WTC11 (cell line): ENCODE data around the gene FILIP1L. TPM values are rescaled to one million over a fixed set of nuclear protein-coding genes. Genes with fewer than 3 reads are reported as not detected.

Experiments used
- ATAC-seq: fragments of 200-7000 bp; cut with Tn5 transposase; 2 replicates; pipeline ENCODE4 v1.10.0; 2021; ENCODE audit warnings: mild to moderate bottlenecking, moderate library complexity
- CTCF ChIA-PET: fragments of 300-600 bp; sonication (Branson Sonifier 250); formaldehyde crosslinking; loops from one replicate; lab custom pipeline; 2021; ENCODE audit warnings: antibody characterized with exemption; lab: Charles Lee
- POLR2A ChIA-PET: fragments of 350-600 bp; sonication (Branson Sonifier 250); formaldehyde crosslinking; loops from one replicate; lab custom pipeline; 2021; ENCODE audit warnings: antibody characterized with exemption; lab: Charles Lee
- DNase-seq: peaks from one replicate; pipeline ENCODE4 v3.0.0; 2021; ENCODE audit warnings: low spot score
- H3K27ac Mint-ChIP-seq: 2 replicates; pipeline ENCODE4 v1.8.0; 2021; ENCODE audit warnings: mixed read lengths
- H3K27me3 Mint-ChIP-seq: 2 replicates; pipeline ENCODE4 v1.8.0; 2021; ENCODE audit warnings: low read depth, mild to moderate bottlenecking, moderate library complexity, mixed read lengths
- H3K36me3 Mint-ChIP-seq: 2 replicates; pipeline ENCODE4 v1.8.0; 2021; ENCODE audit warnings: mixed read lengths
- H3K4me1 Mint-ChIP-seq: 2 replicates; pipeline ENCODE4 v1.8.0; 2022; ENCODE audit warnings: mixed read lengths
- H3K4me3 Mint-ChIP-seq: 2 replicates; pipeline ENCODE4 v1.8.0; 2021; ENCODE audit warnings: mild to moderate bottlenecking, moderate library complexity, mixed read lengths
- H3K9me3 Mint-ChIP-seq: 2 replicates; pipeline ENCODE4 v1.8.0; 2021; ENCODE audit warnings: mixed read lengths
- ELF4 ChIP-seq: sonication (generic); formaldehyde crosslinking; IDR thresholded peaks from 2 replicates; pipeline ENCODE4 v1.8.1; 2022; ENCODE audit warnings: low read depth, mild to moderate bottlenecking, moderate library complexity, missing genetic modification reagents
- EMX1 ChIP-seq: fragments of 250-450 bp; sonication (Bioruptor Pico); IDR thresholded peaks from 2 replicates; pipeline ENCODE4 v1.8.0; 2021; ENCODE audit warnings: mild to moderate bottlenecking
- FOXP1 ChIP-seq: sonication (generic); formaldehyde crosslinking; IDR thresholded peaks from 2 replicates; pipeline ENCODE4 v1.8.0; 2022; ENCODE audit warnings: missing genetic modification reagents, mild to moderate bottlenecking, moderate library complexity, borderline replicate concordance
- GRHL2 ChIP-seq: fragments of 250-450 bp; sonication (Bioruptor Pico); IDR thresholded peaks from 2 replicates; pipeline ENCODE4 v1.8.0; 2022; ENCODE audit warnings: mild to moderate bottlenecking, moderate library complexity; ENCODE audit not compliant: insufficient replicate concordance, severe bottlenecking
- KAT7 ChIP-seq: sonication (generic); formaldehyde crosslinking; IDR thresholded peaks from 2 replicates; pipeline ENCODE4 v1.8.1; 2023; ENCODE audit warnings: missing genetic modification reagents, mild to moderate bottlenecking, borderline replicate concordance
- MYBL2 ChIP-seq: sonication (generic); formaldehyde crosslinking; IDR thresholded peaks from 2 replicates; pipeline ENCODE4 v1.8.1; 2023; ENCODE audit warnings: mild to moderate bottlenecking, moderate library complexity, missing genetic modification reagents
- OVOL2 ChIP-seq: fragments of 250-450 bp; sonication (Bioruptor Pico); IDR thresholded peaks from 2 replicates; pipeline ENCODE4 v1.9.0; 2021; ENCODE audit warnings: mild to moderate bottlenecking, borderline replicate concordance
- SP1 ChIP-seq: sonication (generic); formaldehyde crosslinking; conservative IDR thresholded peaks from 2 replicates; pipeline ENCODE4 v1.8.1; 2022; ENCODE audit warnings: missing genetic modification reagents
- ZNF317 ChIP-seq: sonication (generic); formaldehyde crosslinking; IDR thresholded peaks from 2 replicates; pipeline ENCODE4 v1.8.1; 2023; ENCODE audit warnings: low read depth, mild to moderate bottlenecking, moderate library complexity, missing genetic modification reagents, borderline replicate concordance
- total RNA-seq: library from RNA; stranded (reverse); gene quantifications from 3 replicates; pipeline ENCODE4 v1.2.3, GENCODE V29; 2021
- TF ChIP-seq, protein P1 (sequence below): sonication (generic); formaldehyde crosslinking; IDR thresholded peaks from 2 replicates; pipeline ENCODE4 v1.8.1; 2023; ENCODE audit warnings: mild to moderate bottlenecking, missing genetic modification reagents, borderline replicate concordance
- TF ChIP-seq, protein P2 (sequence below): sonication (generic); formaldehyde crosslinking; IDR thresholded peaks from 2 replicates; pipeline ENCODE4 v1.8.0; 2022; ENCODE audit warnings: missing genetic modification reagents
- TF ChIP-seq, protein P3 (sequence below): fragments of 250-450 bp; sonication (Bioruptor Pico); IDR thresholded peaks from 2 replicates; pipeline ENCODE4 v1.9.0; 2021; ENCODE audit warnings: mild to moderate bottlenecking
- TF ChIP-seq, protein P4 (sequence below): sonication (generic); formaldehyde crosslinking; IDR thresholded peaks from 2 replicates; pipeline ENCODE4 v1.8.1; 2022; ENCODE audit warnings: mild to moderate bottlenecking, missing genetic modification reagents, moderate library complexity, borderline replicate concordance
- TF ChIP-seq, protein P5 (sequence below): fragments of 250-450 bp; sonication (Bioruptor Pico); IDR thresholded peaks from 2 replicates; pipeline ENCODE4 v1.9.0; 2021; ENCODE audit warnings: moderate library complexity, mild to moderate bottlenecking, inconsistent platforms, borderline replicate concordance

Gene FILIP1L
- total RNA-seq, 1 experiment from 2014 or later = 0.17 TPM

DNA sequence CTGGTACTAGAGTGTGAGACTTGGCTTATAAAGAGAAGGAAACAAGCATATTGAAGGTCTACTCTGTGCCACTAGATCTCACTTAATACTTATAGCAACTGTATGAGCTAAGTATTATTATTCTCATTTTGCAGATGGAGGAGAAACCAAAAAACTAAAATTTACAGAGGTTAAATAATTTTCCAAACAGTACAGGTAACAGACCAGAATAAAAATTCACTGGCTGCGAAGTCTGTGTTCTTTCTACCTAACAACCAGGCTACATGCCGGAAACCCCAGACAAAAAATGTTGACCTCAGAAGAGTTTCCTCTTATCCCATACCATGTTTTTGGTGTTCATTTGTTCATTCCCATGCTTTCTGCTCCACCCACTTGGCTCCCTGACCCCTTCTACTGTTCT, 250.0 kb downstream of the FILIP1L start:
- Mint-ChIP-seq H3K27me3 (peaks cover 35% of the 10 kb centered on the region), H3K36me3 (peaks cover 5% of the 10 kb centered on the region; the same call in 1 of the 2 replicates), H3K4me1 (peaks cover 29% of the 10 kb centered on the region), H3K9me3 (peaks cover 5% of the 10 kb centered on the region), H3K27ac (no peak overlapping the region), H3K4me3 (no peak overlapping the region)
- no peak for TF ChIP-seq OVOL2
- TF ChIP-seq ELF4 = no peak
- TF ChIP-seq, protein P1, sequence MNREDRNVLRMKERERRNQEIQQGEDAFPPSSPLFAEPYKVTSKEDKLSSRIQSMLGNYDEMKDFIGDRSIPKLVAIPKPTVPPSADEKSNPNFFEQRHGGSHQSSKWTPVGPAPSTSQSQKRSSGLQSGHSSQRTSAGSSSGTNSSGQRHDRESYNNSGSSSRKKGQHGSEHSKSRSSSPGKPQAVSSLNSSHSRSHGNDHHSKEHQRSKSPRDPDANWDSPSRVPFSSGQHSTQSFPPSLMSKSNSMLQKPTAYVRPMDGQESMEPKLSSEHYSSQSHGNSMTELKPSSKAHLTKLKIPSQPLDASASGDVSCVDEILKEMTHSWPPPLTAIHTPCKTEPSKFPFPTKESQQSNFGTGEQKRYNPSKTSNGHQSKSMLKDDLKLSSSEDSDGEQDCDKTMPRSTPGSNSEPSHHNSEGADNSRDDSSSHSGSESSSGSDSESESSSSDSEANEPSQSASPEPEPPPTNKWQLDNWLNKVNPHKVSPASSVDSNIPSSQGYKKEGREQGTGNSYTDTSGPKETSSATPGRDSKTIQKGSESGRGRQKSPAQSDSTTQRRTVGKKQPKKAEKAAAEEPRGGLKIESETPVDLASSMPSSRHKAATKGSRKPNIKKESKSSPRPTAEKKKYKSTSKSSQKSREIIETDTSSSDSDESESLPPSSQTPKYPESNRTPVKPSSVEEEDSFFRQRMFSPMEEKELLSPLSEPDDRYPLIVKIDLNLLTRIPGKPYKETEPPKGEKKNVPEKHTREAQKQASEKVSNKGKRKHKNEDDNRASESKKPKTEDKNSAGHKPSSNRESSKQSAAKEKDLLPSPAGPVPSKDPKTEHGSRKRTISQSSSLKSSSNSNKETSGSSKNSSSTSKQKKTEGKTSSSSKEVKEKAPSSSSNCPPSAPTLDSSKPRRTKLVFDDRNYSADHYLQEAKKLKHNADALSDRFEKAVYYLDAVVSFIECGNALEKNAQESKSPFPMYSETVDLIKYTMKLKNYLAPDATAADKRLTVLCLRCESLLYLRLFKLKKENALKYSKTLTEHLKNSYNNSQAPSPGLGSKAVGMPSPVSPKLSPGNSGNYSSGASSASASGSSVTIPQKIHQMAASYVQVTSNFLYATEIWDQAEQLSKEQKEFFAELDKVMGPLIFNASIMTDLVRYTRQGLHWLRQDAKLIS = no peak
- no peak for TF ChIP-seq ZNF317
- TF ChIP-seq, protein P2, sequence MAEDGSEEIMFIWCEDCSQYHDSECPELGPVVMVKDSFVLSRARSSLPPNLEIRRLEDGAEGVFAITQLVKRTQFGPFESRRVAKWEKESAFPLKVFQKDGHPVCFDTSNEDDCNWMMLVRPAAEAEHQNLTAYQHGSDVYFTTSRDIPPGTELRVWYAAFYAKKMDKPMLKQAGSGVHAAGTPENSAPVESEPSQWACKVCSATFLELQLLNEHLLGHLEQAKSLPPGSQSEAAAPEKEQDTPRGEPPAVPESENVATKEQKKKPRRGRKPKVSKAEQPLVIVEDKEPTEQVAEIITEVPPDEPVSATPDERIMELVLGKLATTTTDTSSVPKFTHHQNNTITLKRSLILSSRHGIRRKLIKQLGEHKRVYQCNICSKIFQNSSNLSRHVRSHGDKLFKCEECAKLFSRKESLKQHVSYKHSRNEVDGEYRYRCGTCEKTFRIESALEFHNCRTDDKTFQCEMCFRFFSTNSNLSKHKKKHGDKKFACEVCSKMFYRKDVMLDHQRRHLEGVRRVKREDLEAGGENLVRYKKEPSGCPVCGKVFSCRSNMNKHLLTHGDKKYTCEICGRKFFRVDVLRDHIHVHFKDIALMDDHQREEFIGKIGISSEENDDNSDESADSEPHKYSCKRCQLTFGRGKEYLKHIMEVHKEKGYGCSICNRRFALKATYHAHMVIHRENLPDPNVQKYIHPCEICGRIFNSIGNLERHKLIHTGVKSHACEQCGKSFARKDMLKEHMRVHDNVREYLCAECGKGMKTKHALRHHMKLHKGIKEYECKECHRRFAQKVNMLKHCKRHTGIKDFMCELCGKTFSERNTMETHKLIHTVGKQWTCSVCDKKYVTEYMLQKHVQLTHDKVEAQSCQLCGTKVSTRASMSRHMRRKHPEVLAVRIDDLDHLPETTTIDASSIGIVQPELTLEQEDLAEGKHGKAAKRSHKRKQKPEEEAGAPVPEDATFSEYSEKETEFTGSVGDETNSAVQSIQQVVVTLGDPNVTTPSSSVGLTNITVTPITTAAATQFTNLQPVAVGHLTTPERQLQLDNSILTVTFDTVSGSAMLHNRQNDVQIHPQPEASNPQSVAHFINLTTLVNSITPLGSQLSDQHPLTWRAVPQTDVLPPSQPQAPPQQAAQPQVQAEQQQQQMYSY (CRISPR knock-in tag) = no peak
- TF ChIP-seq, protein P3, sequence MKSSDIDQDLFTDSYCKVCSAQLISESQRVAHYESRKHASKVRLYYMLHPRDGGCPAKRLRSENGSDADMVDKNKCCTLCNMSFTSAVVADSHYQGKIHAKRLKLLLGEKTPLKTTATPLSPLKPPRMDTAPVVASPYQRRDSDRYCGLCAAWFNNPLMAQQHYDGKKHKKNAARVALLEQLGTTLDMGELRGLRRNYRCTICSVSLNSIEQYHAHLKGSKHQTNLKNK = no peak
- ChIA-PET POLR2A (no interaction called here), CTCF (no interaction called here)
- ATAC-seq (no peak), DNase-seq (no peak)

DNA sequence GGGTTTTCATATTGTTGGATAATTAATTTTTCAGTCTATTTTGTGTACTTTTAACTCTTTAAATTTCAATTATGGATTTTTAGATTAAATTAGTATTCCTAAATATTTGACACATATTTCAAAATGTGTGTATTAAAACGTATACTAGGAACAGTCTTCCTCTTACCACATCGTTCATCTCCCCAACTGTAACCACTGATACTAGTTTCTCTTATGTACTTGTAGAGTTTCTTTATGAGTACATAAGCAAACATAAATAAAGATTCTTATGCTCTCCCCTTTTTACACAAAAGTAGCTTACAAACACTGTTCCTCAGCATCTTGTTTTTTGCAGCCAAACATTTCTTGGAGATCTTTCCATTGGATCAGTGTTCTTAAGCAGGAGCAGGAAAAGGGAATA, 250.7 kb downstream of the FILIP1L start:
- TF ChIP-seq SP1 (CRISPR knock-in tag) (no peak), KAT7 (CRISPR knock-in tag) (no peak), MYBL2 (CRISPR knock-in tag) (no peak)
- TF ChIP-seq, protein P4, sequence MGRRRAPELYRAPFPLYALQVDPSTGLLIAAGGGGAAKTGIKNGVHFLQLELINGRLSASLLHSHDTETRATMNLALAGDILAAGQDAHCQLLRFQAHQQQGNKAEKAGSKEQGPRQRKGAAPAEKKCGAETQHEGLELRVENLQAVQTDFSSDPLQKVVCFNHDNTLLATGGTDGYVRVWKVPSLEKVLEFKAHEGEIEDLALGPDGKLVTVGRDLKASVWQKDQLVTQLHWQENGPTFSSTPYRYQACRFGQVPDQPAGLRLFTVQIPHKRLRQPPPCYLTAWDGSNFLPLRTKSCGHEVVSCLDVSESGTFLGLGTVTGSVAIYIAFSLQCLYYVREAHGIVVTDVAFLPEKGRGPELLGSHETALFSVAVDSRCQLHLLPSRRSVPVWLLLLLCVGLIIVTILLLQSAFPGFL (CRISPR knock-in tag) = no peak
- TF ChIP-seq, protein P3 = no peak
- Mint-ChIP-seq H3K4me3 (no peak overlapping the region), H3K36me3 (peaks cover 5% of the 10 kb centered on the region; the same call in 1 of the 2 replicates), H3K4me1 (peaks cover 29% of the 10 kb centered on the region), H3K27ac (no peak overlapping the region), H3K9me3 (peaks cover 5% of the 10 kb centered on the region), H3K27me3 (peaks cover 29% of the 10 kb centered on the region)
- ChIA-PET CTCF (no interaction called here), POLR2A (no interaction called here)
- DNase-seq (no peak), ATAC-seq (no peak)

DNA sequence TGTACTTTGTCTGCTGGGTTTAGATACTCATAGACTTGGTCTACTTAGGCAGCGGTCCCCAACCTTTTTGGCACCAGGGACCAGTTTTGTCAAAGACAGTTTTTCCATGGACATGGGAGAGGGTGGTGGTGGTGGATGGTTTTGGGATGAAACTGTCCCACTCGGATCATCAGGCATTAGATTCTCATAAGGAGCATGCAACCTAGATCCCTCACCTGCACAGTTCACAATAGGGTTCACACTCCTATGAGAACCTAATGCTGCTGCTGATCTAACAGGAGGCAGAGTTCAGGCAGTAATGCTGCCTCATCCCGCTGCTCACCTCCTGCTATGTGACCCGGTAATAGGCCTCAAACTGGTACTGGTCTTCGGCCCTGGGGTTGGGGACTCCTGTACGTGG, 251.3 kb downstream of the FILIP1L start:
- peaks cover 5% of the 10 kb centered on the region; the same call in 1 of the 2 replicates for H3K36me3 Mint-ChIP-seq
- POLR2A ChIA-PET = no interaction called here
- TF ChIP-seq GRHL2 (CRISPR knock-in tag) = no peak
- TF ChIP-seq, protein P2 (CRISPR knock-in tag) = no peak
- no peak for TF ChIP-seq FOXP1 (CRISPR knock-in tag)
- TF ChIP-seq EMX1 (CRISPR knock-in tag) = no peak
- TF ChIP-seq, protein P5, sequence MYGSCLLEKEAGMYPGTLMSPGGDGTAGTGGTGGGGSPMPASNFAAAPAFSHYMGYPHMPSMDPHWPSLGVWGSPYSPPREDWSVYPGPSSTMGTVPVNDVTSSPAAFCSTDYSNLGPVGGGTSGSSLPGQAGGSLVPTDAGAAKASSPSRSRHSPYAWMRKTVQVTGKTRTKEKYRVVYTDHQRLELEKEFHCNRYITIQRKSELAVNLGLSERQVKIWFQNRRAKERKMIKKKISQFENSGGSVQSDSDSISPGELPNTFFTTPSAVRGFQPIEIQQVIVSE (CRISPR knock-in tag) = no peak
- TF ChIP-seq, all 79 proteins: peak for 0
- Mint-ChIP-seq H3K27me3 (peaks cover 24% of the 10 kb centered on the region), H3K9me3 (peaks cover 5% of the 10 kb centered on the region), H3K4me1 (peaks cover 26% of the 10 kb centered on the region), H3K27ac (no peak overlapping the region), H3K4me3 (no peak overlapping the region)
- CTCF ChIA-PET = no interaction called here
- ATAC-seq = no peak
- DNase-seq = no peak
